SKM-1 treated with dmso at 0.1 percent for 144 hours (cell line): ENCODE data around the gene MAP7.
"Not testable (repeated sequence)": the region's sequence is repeated elsewhere in the genome, so short reads cannot be mapped to it uniquely, and the experiment has no call there.

Experiments used
- DNase-seq: peaks from one replicate; lab custom pipeline; 2025; ENCODE audit not compliant: unreplicated experiment; lab: John Stamatoyannopoulos, UW

MAP7 gene

DNA sequence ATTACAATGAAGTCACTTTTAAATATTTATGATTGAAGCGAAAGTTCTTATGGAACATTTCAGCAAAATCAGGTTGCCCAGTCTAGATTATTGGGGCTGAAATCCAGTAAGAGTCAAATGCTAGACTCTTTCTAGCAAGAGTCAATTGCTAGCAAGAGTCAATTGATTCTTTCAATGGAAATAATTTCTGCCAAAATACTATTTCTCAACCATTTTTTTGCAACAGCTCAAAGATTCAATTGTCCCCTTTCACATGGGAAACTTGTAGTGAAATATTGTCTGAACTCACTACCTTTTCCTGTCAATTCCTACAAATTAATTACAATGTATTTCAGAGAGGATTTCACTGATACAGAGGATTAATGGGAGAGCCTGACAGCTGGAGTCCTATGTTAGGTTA, 78.3 kb downstream of the MAP7 start:
- no peak for DNase-seq

DNA sequence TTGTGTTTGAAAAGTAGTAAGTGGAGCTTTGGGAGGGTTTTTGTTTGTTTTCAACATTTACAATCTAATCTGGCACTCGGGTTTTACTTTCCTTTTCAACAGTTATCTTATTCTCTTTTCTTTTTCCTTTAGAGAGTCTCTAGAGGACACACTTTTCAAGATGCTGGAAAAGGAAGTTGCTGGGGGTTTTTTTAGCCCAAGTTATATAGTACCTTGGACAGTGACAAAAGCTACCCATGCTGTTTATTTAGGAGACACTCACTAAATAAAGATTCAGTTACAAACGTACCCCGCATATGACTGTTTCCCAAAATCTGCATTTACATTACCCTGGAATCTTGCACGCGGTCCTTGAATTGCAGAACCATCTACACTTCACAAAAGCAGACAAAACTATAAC, 78.8 kb downstream of the MAP7 start:
- DNase-seq = peak; percentile 12

DNA sequence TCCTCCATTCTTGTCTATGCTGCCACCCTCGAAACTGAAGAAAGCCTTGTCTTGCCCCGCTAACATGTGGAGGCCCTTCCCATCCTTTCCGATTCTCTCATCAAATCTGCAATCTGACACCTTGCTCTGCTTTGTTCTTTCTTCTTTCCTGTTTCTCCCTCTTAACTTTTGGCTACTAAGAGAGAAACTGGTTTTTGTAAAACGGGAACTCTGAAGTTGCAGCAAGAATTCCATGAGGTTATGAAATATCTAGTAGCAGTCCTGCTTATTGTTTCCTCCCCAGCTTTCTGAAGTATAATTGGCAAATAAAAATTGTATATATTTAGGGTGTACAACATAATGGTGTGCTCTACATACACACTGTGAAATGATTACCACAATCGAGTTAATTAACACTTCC, 80.2 kb downstream of the MAP7 start:
- peak; percentile 68 for DNase-seq

DNA sequence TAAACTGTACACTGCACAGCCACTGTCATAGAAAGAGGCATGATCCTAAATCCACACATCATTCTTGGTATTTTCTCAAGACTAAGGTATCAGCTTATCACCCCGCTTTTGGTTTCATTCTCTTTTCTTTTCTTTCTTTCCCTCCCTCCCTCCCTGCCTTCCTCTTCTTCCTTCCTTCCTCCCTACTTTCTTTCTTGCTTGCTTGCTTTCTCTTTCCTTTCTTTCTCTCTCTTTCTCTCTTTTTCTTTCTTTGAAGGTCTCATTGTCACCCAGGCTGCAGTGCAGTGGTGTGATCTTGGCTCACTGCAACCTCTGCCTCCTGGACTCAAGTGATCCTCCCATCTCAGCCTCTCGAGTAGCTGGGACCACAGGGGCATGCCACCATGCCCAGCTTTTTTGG, 81.1 kb downstream of the MAP7 start:
- no peak for DNase-seq

DNA sequence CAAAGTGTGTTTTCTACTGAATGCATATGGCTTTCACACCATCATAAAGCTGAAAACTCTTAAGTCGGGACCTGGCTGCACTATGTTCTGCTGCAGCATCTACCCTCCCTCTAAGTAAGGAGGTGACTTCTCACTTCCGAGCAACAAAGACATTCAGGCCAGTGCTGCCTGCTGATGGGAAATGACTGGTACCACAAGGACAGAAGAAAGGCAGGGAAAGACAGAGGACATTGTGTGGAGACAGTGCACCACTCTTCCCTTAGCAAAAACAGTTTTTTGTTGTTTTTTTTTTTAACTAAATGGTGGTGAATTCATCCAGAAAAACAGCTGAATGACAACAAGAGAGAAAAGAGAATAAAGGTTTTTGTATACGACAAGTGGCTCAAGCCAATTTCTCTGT, 81.5 kb downstream of the MAP7 start:
- no peak for DNase-seq

DNA sequence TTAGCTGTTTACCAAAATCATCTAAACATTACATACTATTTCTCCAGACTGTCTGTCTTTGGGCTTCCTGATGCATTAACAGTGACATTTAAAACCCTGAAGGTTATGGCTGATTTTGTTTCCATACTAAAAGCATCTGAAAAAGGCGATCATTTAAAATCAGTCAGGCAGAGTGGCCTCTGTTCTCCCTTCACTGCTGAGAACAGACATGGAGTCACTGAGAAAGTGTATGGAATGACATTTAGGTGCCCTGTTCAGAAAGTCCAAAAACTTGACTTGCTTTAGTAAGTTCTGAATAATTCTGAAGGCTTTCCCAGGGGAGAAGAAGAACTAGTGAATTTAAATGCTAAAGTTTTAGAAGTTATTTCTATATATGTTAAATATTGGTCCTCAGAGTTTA, 83.0 kb downstream of the MAP7 start:
- no peak for DNase-seq

DNA sequence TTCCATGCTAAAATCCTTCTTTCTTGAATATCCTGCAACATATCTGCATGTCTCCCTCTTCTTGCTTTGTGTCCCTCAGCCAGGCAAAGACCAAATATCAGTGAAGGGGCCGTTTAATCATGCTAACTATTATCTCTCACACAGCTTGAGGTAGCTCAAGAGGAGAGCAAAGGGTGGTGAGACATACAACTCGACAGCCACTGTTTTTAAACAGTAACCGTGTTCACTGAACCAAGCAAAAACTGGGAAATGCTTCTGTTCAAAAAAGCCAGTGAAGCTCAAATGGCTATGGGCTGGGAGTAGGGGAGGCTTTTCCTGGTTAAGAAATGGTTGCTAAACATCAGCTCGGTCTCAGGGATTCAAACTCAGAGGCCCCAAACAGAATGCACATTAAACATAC, 83.4 kb downstream of the MAP7 start:
- DNase-seq = no peak

DNA sequence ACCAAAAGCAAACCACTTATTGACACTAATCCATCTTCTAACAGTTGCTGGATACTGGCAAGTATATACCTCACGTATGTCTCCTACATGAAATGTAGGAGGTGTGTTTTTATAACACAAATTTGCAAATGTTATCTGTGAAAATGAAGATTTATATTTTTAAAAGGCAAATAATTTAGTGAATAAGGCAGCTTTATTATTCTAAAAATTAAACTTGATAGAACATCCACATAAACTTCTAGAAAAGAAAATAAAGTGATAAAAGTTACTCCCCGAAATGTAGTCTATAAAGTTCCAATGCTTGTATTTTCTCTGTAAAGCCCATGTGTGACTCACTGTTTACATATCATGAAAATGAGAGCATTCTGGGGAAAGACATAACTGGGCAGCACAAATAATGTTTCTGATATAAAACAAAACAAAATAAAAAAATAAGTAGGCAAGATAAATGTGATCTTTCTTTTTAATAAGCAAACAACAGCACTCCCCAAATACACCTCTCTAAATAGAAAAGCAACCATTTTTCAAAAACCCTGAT, 84.4 kb downstream of the MAP7 start:
- no peak for DNase-seq

DNA sequence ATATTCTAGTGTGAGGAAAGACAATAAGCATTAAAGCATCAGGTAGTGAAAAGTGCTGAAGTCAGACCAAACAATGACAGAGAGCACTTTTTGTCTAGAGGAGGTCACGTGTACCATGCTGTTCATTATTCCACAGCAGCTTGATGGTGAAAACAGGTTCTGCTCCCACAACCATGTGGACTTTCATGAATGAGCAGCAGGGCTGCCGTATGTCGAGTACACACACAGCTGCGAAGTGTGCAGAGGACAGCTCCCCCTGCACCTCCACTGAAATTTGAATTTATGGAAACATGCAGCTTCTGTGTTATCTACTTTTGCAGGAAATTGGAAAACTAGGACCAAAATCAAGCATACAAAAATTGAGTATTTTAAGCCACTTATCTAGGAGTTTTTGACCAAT, 85.3 kb downstream of the MAP7 start:
- DNase-seq = no peak

DNA sequence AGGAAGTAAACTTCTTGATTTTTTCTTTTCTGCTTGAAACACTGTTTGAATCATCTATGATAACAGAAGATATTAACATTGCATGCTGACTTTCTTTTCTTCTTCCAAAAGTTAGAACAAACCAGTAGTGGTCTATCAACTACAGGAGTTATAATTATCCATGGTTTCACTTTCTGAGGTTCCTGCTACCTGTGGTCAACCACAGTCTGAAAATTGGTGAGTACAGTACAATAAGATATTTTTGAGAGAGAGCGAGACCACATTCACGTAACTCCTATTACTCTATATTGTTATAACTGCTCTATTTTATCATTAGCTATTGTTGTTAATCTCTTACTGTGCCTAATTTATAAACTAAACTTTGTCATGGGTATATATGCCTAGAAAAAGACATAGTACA, 86.1 kb downstream of the MAP7 start:
- no peak for DNase-seq

DNA sequence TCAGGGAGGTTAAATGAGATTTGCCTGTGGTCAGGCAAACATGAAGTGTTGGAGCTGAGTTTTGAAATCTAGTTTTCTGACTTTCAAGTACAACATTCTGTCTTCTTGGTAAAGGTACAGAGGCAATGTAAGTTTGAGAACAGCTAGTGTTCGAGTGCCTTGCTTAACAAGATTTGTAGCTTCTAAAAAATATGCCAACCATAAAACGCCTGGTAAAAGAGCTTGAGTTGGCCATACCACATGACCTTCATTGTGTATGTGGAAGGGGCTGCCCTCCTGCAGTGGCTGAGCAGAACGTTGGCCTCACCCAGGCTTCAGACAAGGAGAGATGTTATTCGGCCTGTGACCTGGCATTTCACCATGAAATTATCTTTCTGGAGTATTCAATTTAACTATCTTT, 86.5 kb downstream of the MAP7 start:
- DNase-seq = no peak

DNA sequence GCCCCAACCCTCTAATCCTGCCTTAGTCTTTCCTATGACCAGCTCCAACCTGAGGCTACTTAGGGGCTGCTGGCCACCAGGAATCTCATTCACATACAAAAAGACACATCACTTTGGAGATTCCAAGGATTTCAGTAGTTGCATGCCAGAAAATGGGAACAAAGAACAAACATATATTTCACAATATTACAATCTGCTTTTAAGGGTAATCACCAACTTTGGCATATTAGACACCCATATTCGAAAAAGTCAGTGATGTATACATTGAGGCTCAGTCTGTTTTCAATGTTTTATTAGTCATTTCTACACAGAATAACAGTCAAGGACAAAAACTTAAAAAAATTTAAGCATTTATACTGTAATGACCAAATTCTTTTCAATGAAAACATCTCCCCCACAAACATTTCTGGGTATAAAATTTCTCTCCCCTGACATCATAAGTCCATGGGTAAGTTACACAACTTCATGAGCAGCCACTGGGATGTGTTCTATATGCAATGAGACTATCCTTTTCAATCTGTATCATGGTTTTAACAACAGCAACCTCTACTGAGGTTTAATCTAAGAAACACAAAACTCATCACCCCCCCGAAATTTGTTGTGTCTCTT, 103.5 kb downstream of the MAP7 start:
- no peak for DNase-seq

DNA sequence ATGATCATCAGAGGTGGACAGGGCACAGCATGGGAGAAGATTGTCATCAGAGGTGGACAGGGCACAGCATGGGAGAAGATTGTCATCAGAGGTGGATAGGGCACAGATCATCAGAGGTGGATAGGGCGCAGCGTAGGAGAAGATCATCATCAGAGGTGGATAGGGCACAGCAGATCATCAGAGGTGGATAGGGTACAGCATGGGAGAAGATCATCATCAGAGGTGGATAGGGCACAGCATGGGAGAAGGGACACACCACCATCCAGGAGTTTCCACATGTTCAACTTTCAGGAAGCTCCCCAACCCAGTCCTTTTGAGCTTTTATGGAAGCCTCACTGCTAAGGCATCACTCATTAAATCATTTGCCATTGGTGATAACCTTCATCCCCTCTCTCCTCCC, 104.1 kb downstream of the MAP7 start:
- DNase-seq = no peak

DNA sequence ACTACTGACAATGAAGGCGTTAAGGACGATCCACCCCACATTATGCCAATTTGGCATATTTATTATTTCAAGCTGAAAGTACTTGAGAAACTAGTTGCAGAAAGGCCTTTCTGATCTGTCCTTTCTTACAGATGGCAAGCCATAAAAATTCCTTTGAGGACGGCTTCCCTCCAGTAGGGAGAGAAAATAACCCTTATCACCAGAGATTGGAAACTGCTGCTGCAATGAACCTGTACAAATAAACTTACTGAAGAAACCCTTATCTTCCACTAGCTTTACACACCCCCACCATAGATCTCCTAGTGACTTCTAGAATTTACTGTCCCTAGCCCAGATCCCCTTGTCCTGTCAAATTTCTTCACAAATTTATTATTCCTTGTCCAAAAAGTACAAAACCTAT, 105.2 kb downstream of the MAP7 start:
- no peak for DNase-seq

DNA sequence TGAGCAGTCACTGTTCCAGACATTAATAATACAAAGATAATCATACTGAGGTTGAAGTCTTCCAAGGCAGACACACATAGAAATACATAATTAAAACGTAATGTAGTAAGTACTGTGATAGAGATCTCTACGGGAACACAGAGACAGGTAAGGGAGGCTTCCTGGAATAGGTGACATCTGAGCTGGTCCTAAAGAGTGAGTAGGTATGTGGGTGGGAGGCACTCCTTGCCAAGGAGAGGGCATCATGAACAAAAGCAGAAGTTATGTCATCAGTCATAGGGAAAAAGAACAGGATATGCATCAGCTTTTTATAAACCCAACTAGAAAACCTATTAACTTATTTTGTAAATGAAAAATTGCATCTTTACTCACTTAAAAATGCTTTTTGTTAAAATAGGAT, 110.0 kb downstream of the MAP7 start:
- DNase-seq = no peak

DNA sequence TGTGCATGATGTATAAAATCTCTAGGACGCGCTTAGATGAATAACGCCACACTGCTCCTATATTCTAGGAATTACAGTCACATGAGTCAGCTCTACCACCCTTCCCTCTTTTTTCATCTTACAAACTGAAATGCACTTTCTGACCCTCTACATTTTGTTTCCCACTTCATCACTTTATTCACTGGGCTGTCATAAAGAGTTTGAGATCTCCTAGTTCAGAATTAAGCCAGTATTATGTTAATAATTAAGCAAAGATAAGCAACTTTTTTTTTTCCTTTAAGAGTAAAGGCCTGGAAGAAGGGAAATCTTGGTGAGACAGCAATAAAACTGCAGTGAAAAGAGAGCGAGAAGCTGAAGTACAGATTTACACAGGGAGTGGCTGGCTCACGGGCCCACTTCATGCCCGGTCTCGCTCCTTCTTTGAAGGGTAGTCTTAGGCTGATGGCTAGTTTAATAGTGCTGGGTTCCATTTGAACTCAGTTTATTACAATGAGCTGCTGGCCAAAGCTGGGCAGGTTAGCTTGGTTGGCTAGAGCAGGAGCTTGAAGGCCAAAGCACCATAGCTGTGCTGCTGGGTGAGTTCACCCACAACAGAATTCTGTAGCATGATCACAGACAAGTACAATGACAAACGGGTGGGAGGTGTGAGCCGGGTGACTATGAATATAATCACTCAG, 110.6 kb downstream of the MAP7 start:
- no peak for DNase-seq

DNA sequence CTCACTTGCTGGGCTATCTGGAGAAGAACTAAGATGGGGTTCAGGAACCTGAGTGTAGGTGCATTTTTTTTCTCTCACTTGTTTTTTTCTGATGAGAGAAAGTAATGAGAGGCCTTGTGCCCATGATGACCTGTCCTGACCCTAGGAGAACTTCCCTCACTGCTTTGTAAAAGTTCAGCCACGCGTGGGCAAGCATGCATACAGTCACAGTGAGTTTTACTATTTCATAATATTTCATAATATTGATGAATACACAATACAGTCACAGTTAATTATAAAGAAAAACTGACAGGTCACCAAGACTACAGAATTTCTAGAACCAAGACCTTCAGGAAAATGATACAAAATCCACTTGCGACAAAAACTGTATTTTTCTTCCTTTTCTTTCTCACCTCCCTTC, 111.8 kb downstream of the MAP7 start:
- peak; percentile 34 for DNase-seq

DNA sequence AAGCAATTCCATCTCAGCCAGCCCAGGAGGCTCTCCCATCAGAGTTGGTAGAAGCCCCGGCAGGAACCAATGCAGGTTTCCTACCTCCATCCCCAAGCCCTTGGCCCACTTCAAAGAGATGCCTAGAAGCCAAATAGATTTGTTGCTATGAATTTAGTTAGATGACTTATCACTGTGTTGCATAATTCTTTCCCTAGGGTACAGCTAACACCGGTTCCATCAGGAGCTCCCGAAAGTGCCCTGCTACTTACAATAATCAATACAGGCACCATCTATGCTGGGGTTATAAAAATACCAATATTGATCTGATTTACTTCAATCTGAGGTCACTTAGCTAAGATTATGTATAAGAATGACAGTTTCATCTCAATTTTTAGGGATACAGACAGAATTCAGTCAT, 113.0 kb downstream of the MAP7 start:
- no peak for DNase-seq

DNA sequence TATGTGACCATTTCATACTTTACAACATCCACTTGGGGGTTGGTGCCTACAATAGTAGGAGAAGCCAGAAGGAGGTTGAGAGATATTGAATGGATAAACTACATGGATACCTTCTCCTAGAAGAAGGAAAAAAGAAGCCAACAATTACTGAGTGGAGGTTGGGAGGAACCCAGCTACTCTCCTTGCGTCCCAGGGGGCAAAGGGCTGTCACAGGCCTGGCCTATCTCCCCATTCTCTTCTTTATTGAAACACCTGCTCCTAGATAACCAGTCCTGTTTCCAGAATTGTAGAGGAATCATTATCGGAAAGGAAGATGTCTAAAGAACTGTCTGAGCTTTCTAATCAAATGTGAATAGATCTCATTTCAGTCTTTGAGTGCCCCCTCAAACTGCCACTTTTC, 115.1 kb downstream of the MAP7 start:
- DNase-seq = no peak

DNA sequence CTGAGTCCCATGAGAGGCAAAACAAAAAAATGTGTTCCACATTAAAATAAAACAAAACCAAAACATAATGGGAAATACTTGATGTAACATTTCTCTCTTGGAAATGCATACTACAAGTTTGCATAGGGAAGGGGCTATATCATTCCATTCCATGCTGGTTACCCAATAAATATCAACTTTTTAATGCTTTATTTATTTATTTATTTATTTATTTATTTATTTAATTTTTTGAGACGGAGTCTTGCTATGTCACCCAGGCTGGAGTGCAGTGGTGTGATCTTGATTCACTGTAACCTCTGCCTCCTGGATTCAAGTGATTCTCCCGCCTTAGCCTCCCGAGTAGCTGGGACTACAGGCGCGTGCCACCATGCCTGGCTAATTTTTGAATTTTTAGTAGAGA, 118.9 kb downstream of the MAP7 start:
- DNase-seq = not testable (repeated sequence)

DNA sequence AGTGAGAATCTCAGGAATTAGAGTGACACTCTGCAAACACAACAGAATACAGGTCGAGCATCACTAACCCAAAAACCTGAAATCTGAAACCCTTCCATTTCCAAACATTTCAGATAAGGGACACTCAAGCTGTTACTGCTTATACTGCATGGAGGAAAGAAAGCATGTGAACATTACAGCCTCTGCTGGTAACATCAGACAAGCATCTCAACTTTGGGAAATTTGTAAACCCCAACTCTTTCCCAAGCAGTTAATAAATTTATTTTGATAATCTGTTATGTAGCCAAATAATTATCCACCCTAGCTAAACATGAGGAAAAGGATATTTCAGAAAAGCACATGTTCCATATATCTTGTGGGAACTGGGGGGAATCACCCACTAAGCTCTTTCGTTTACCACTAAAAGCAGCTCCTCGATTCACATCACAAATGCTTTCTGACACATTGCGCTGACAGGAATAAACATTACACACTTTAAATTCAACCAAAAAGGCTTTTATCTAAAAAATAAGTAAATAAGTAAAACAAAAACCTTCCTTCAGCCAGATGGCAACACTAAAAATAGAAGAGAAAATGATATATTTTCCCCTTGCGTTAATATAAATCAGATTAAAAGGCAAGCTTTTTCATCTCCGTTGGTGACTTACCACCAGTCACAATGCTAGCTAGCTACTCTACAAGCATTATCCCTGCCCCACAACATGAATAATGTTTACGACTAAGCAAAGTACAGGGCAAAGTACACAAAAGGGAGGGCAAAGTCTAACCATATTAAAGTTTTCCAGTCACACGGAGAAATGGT, 120.8 kb downstream of the MAP7 start:
- no peak for DNase-seq

DNA sequence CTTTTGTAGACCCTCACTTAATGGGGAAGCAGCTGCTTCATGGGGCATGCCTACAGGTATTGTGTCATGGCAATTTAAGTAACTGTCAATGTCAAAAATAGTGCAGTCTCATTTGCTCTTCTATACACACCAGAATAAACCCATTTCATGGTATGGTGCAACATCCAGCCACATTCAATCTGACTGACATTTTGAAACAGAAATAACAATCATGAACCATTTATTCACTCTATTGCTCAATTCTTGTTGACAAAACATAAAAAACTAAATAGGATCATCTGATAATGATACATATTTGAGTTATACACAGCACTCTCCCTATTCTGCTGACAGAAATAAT, 122.9 kb downstream of the MAP7 start:
- no peak for DNase-seq
